Spinal cord (tissue), 10 donors: ENCODE results near the gene SLC25A45. TPM values are rescaled to one million over a fixed set of nuclear protein-coding genes. Genes with fewer than 3 reads are reported as not detected.
"Not testable (repeated sequence)": the region's sequence is repeated elsewhere in the genome, so short reads cannot be mapped to it uniquely, and the experiment has no call there.

Experiments
- DNase-seq, 6 donors: peaks; one replicate each; pipeline versions ENCODE4 v3.0.0 to v3.0.0-alpha.2; 2013 to 2015; ENCODE audit warnings: low spot score in 6 of 6, low read depth in 4 of 6
- H3K27ac ChIP-seq: one replicate; pipeline ENCODE4 v1.5.1; 2013; ENCODE audit warnings: low read depth, low read length, control low read depth
- H3K27me3 ChIP-seq: one replicate; pipeline ENCODE4 v1.6.1; 2013; ENCODE audit warnings: low read length; ENCODE audit not compliant: control insufficient read depth, insufficient read depth
- H3K36me3 ChIP-seq: one replicate; pipeline ENCODE4 v1.6.1; 2013; ENCODE audit warnings: low read length; ENCODE audit not compliant: control insufficient read depth, insufficient read depth
- H3K4me1 ChIP-seq: one replicate; pipeline ENCODE4 v1.6.1; 2013; ENCODE audit warnings: low read length; ENCODE audit not compliant: control insufficient read depth, insufficient read depth
- H3K4me3 ChIP-seq: one replicate; pipeline ENCODE4 v1.5.1; 2013; ENCODE audit warnings: low read depth, low read length, control low read depth
- H3K9me3 ChIP-seq: one replicate; pipeline ENCODE4 v1.6.1; 2013; ENCODE audit warnings: low read length; ENCODE audit not compliant: control insufficient read depth, insufficient read depth
- WGBS: methylation state at CpG from one replicate; pipeline ENCODE4 v1.1.5; 2013; ENCODE audit warnings: missing lambda C conversion rate; ENCODE audit not compliant: insufficient coverage; 5-methylcytosine and 5-hydroxymethylcytosine counted together
- polyA plus RNA-seq, 2 donors: library from polyadenylated mRNA; unstranded; fragments of 120-200 nt; gene quantifications; one replicate each; pipeline ENCODE4 v1.2.1, GENCODE V29; 2013; ENCODE audit not compliant: insufficient read length in 2 of 2
- total RNA-seq, 2 donors: library from RNA; depleted of rRNA in 1 of 2; stranded (reverse); fragments of 120-200 nt in 1 of 2; fragments of >200 nt in 1 of 2; gene quantifications; one replicate each; pipeline versions ENCODE4 v1.2.3 to v1.2.4, GENCODE V29; 2013 to 2014
- donor health status: healthy.

SLC25A45 gene
- total and polyA plus RNA-seq, 4 donors = 1.8 to 3.7 (median 2.7) TPM

- no peaks in the 10 kb centered on the region for H3K9me3 ChIP-seq
- H3K4me3 ChIP-seq = peak overlapping the region; percentile 36
- DNase-seq = peak in 5 of 6 donors; percentile 72 to 95 (median 77)
- peaks cover 25% of the 10 kb centered on the region for H3K36me3 ChIP-seq
- H3K27ac ChIP-seq = peak overlapping the region; percentile 99
- peaks cover 86% of the 10 kb centered on the region for H3K4me1 ChIP-seq
- WGBS = 5% methylated on average over 18 of the region's 18 CpGs
- H3K27me3 ChIP-seq = no peaks in the 10 kb centered on the region
Observed at GRCh38 chr11:65416341-65416824, 33.9 kb upstream of the SLC25A45 start.

- peaks cover 31% of the 10 kb centered on the region for H3K36me3 ChIP-seq
- WGBS = 63% methylated on average over 9 of the region's 11 CpGs
- peak overlapping the region; percentile 36 for H3K4me3 ChIP-seq
- no peak for DNase-seq
- no peaks in the 10 kb centered on the region for H3K27me3 ChIP-seq
- no peaks in the 10 kb centered on the region for H3K9me3 ChIP-seq
- peaks cover 84% of the 10 kb centered on the region for H3K4me1 ChIP-seq
- H3K27ac ChIP-seq = peak overlapping the region; percentile 99
Observed at GRCh38 chr11:65415499-65416340, 33.3 kb upstream of the SLC25A45 start.

GRCh38 chr11:65414776-65415498 is 32.5 kb upstream of the SLC25A45 start:
- no peaks in the 10 kb centered on the region for H3K9me3 ChIP-seq
- H3K27me3 ChIP-seq = no peaks in the 10 kb centered on the region
- H3K4me3 ChIP-seq = no peak overlapping the region
- H3K27ac ChIP-seq = no peak overlapping the region
- DNase-seq = no peak
- H3K36me3 ChIP-seq = peaks cover 32% of the 10 kb centered on the region
- H3K4me1 ChIP-seq = peaks cover 77% of the 10 kb centered on the region
- WGBS = 83% methylated on average over 11 of the region's 11 CpGs

- WGBS = 91% methylated on average over 12 of the region's 15 CpGs
- H3K36me3 ChIP-seq = peaks cover 47% of the 10 kb centered on the region
- H3K27ac ChIP-seq, H3K9me3 ChIP-seq, DNase-seq, H3K27me3 ChIP-seq, H3K4me3 ChIP-seq: not testable (repeated sequence)
- H3K4me1 ChIP-seq = peaks cover 59% of the 10 kb centered on the region
Observed at GRCh38 chr11:65413077-65413664, 30.7 kb upstream of the SLC25A45 start.

GRCh38 chr11:65412271-65413076 is 30.0 kb upstream of the SLC25A45 start:
- Histone ChIP-seq H3K4me3 (no peak overlapping the region), H3K27ac (no peak overlapping the region), H3K36me3 (peaks cover 53% of the 10 kb centered on the region), H3K9me3 (no peaks in the 10 kb centered on the region), H3K4me1 (peaks cover 52% of the 10 kb centered on the region), H3K27me3 (no peaks in the 10 kb centered on the region)
- 83% methylated on average over 19 of the region's 24 CpGs for WGBS
- DNase-seq = no peak

GRCh38 chr11:65411681-65412070 is 29.2 kb upstream of the SLC25A45 start:
- H3K36me3 ChIP-seq = peaks cover 53% of the 10 kb centered on the region
- H3K9me3 ChIP-seq = no peaks in the 10 kb centered on the region
- WGBS = 94% methylated on average over 3 of the region's 5 CpGs
- H3K27me3 ChIP-seq = no peaks in the 10 kb centered on the region
- no peak for DNase-seq
- no peak overlapping the region for H3K4me3 ChIP-seq
- H3K4me1 ChIP-seq = peaks cover 44% of the 10 kb centered on the region
- H3K27ac ChIP-seq = no peak overlapping the region

- Histone ChIP-seq H3K9me3 (no peaks in the 10 kb centered on the region), H3K36me3 (peaks cover 56% of the 10 kb centered on the region), H3K4me1 (peaks cover 38% of the 10 kb centered on the region), H3K27me3 (no peaks in the 10 kb centered on the region), H3K27ac (no peak overlapping the region), H3K4me3 (no peak overlapping the region)
- DNase-seq = no peak
- WGBS = 81% methylated on average over 29 of the region's 29 CpGs
Observed at GRCh38 chr11:65410936-65411680, 28.7 kb upstream of the SLC25A45 start.

- H3K36me3 ChIP-seq = peaks cover 64% of the 10 kb centered on the region
- WGBS = 96% methylated on average over 23 of the region's 24 CpGs
- DNase-seq = no peak
- peaks cover 5% of the 10 kb centered on the region for H3K4me1 ChIP-seq
- no peak overlapping the region for H3K4me3 ChIP-seq
- no peak overlapping the region for H3K27ac ChIP-seq
- H3K27me3 ChIP-seq = no peaks in the 10 kb centered on the region
- H3K9me3 ChIP-seq = no peaks in the 10 kb centered on the region
Observed at GRCh38 chr11:65404638-65405339, 22.3 kb upstream of the SLC25A45 start.
